Measurements from ENCODE around the gene WDR76.

Gene WDR76

GRCh38 chr15:43878446-43878845 lies 51.6 kb downstream of the WDR76 start:
- no peak for TF ChIP-seq CTCF (conservative IDR thresholded peaks at IDR 0.05; ENCODE audit: low read depth, low read length)
- Histone ChIP-seq H3K4me3 (IDR thresholded peaks at IDR 0.05; ENCODE audit: insufficient read depth, low read depth, low read length) (no peak overlapping the region), H3K36me3 (ENCODE audit: insufficient read depth) (no peaks in the 10 kb centered on the region), H3K9ac (no peak overlapping the region), H3K4me1 (ENCODE audit: low read depth, poor library complexity, severe bottlenecking) (no peaks in the 10 kb centered on the region), H3K27me3 (ENCODE audit: insufficient read depth, low read depth) (no peaks in the 10 kb centered on the region), H3K4me2 (no peak overlapping the region), H4K20me1 (ENCODE audit: insufficient read depth) (no peaks in the 10 kb centered on the region), H2AFZ (ENCODE audit: low read depth) (no peak overlapping the region), H3K27ac (no peak overlapping the region), H3K79me2 (ENCODE audit: insufficient read depth, low read depth) (no peaks in the 10 kb centered on the region)

- no peak overlapping the region for H3K27ac ChIP-seq
- H4K20me1 ChIP-seq (ENCODE audit: insufficient read depth), result no peaks in the 10 kb centered on the region
- TF ChIP-seq CTCF (conservative IDR thresholded peaks at IDR 0.05; ENCODE audit: low read depth, low read length), result no peak
- no peak overlapping the region for H2AFZ ChIP-seq (ENCODE audit: low read depth)
- no peak overlapping the region for H3K9ac ChIP-seq
- no peaks in the 10 kb centered on the region for H3K36me3 ChIP-seq (ENCODE audit: insufficient read depth)
- no peaks in the 10 kb centered on the region for H3K4me1 ChIP-seq (ENCODE audit: low read depth, poor library complexity, severe bottlenecking)
- H3K79me2 ChIP-seq (ENCODE audit: insufficient read depth, low read depth), result no peaks in the 10 kb centered on the region
- no peaks in the 10 kb centered on the region for H3K27me3 ChIP-seq (ENCODE audit: insufficient read depth, low read depth)
- H3K4me2 ChIP-seq, result no peak overlapping the region
- H3K4me3 ChIP-seq (IDR thresholded peaks at IDR 0.05; ENCODE audit: insufficient read depth, low read depth, low read length), result no peak overlapping the region
Observed at GRCh38 chr15:43879386-43880355, 52.9 kb downstream of the WDR76 start.

GRCh38 chr15:43880406-43881194 lies 53.8 kb downstream of the WDR76 start:
- H3K4me2 ChIP-seq, result no peak overlapping the region
- no peaks in the 10 kb centered on the region for H3K79me2 ChIP-seq (ENCODE audit: insufficient read depth, low read depth)
- TF ChIP-seq CTCF (conservative IDR thresholded peaks at IDR 0.05; ENCODE audit: low read depth, low read length), result no peak
- no peak overlapping the region for H3K4me3 ChIP-seq (IDR thresholded peaks at IDR 0.05; ENCODE audit: insufficient read depth, low read depth, low read length)
- H3K27me3 ChIP-seq (ENCODE audit: insufficient read depth, low read depth), result no peaks in the 10 kb centered on the region
- H2AFZ ChIP-seq (ENCODE audit: low read depth), result no peak overlapping the region
- H3K9ac ChIP-seq, result no peak overlapping the region
- H3K4me1 ChIP-seq (ENCODE audit: low read depth, poor library complexity, severe bottlenecking), result no peaks in the 10 kb centered on the region
- H3K36me3 ChIP-seq (ENCODE audit: insufficient read depth), result no peaks in the 10 kb centered on the region
- no peaks in the 10 kb centered on the region for H4K20me1 ChIP-seq (ENCODE audit: insufficient read depth)
- no peak overlapping the region for H3K27ac ChIP-seq

GRCh38 chr15:43881245-43881644 lies 54.4 kb downstream of the WDR76 start:
- no peak for TF ChIP-seq CTCF (conservative IDR thresholded peaks at IDR 0.05; ENCODE audit: low read depth, low read length)
- no peaks in the 10 kb centered on the region for H3K36me3 ChIP-seq (ENCODE audit: insufficient read depth)

More at GRCh38 chr15:43881245-43881644, 54.4 kb downstream of the WDR76 start:
- no peak overlapping the region for H3K9ac ChIP-seq
- no peak overlapping the region for H3K4me2 ChIP-seq
- no peak overlapping the region for H2AFZ ChIP-seq (ENCODE audit: low read depth)
- no peak overlapping the region for H3K4me3 ChIP-seq (IDR thresholded peaks at IDR 0.05; ENCODE audit: insufficient read depth, low read depth, low read length)
- no peaks in the 10 kb centered on the region for H4K20me1 ChIP-seq (ENCODE audit: insufficient read depth)
- H3K27me3 ChIP-seq (ENCODE audit: insufficient read depth, low read depth), result no peaks in the 10 kb centered on the region
- no peaks in the 10 kb centered on the region for H3K79me2 ChIP-seq (ENCODE audit: insufficient read depth, low read depth)
- no peak overlapping the region for H3K27ac ChIP-seq
- H3K4me1 ChIP-seq (ENCODE audit: low read depth, poor library complexity, severe bottlenecking), result no peaks in the 10 kb centered on the region
